HUES6 (cell line): ENCODE measurements around the gene EIF2S3B.

Source experiments
- H3K27ac ChIP-seq: 2 replicates; pipeline ENCODE4 v1.7.0; 2013; ENCODE audit warnings: low read depth, mild to moderate bottlenecking, low read length, inconsistent platforms
- H3K27me3 ChIP-seq: 2 replicates; pipeline ENCODE4 v1.6.1; 2013; ENCODE audit warnings: low read length; ENCODE audit not compliant: control insufficient read depth, insufficient read depth
- H3K36me3 ChIP-seq: 2 replicates; pipeline ENCODE4 v1.6.1; 2013; ENCODE audit warnings: low read length; ENCODE audit not compliant: control insufficient read depth, insufficient read depth
- H3K4me1 ChIP-seq: 2 replicates; pipeline ENCODE4 v1.6.1; 2013; ENCODE audit warnings: low read length; ENCODE audit not compliant: control insufficient read depth, insufficient read depth
- H3K4me3 ChIP-seq: 2 replicates; pipeline ENCODE4 v1.5.1; 2013; ENCODE audit warnings: low read depth, low read length
- H3K9ac ChIP-seq: one replicate; pipeline ENCODE4 v1.6.1; 2013; ENCODE audit warnings: mild to moderate bottlenecking, low read length
- H3K9me3 ChIP-seq: 2 replicates; pipeline ENCODE4 v1.6.1; 2013; ENCODE audit warnings: low read depth, low read length; ENCODE audit not compliant: control insufficient read depth, insufficient read depth

EIF2S3B gene

DNA sequence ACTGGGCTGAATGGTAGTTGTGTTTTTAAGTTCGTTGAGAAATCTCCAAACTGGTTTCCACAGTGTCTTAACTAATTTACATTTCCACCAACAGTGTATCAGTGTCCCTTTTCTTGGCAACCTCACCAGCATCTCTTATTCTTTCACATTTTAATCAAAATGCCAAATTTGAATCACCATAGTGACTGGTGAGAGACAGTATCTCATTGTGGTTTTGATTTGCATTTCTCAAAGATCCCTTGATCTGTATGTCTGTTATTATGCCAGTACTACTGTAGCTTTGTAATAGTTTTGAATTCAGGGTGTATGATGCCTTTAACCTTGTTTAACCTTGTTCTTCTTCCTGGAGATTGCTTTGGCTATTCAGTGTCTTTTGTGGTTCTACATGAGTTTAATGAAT, 2.2 kb upstream of the EIF2S3B start:
- H3K36me3 ChIP-seq = no peaks in the 10 kb centered on the region
- H3K9ac ChIP-seq = no peak overlapping the region
- H3K27ac ChIP-seq = no peak overlapping the region
- no peaks in the 10 kb centered on the region for H3K27me3 ChIP-seq
- H3K4me1 ChIP-seq = no peaks in the 10 kb centered on the region
- H3K4me3 ChIP-seq = no peak overlapping the region
- no peaks in the 10 kb centered on the region for H3K9me3 ChIP-seq

DNA sequence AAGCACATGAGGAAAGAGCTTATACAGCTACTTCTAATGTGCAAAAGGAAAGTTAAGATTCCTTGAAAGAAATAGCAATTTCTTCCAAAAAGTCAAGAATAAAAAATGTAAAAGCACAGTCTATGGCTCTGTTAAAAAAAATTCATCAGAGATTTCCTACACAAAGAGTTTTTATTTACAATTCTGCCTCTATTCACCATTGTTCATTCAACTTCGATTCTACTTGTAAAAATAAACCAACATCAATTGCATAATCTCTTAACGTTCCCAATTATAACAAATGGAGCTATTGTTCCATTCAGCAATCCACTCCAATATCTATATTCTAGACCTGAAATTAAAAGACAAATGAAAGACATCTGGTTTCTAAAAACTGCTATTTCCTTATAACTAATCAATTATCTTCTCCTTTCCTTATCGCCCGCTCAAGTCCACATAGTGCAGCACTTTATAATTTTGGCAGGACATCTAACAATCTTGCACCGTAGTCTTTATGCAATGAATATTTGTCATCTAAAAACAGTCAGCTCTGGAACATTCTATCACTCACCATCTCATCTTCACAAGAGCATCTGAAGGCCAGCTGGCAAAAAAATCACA, 6.2 kb downstream of the EIF2S3B start:
- Histone ChIP-seq H3K27ac (no peak overlapping the region), H3K36me3 (no peaks in the 10 kb centered on the region), H3K9me3 (no peaks in the 10 kb centered on the region), H3K27me3 (no peaks in the 10 kb centered on the region), H3K9ac (no peak overlapping the region), H3K4me3 (no peak overlapping the region), H3K4me1 (no peaks in the 10 kb centered on the region)

DNA sequence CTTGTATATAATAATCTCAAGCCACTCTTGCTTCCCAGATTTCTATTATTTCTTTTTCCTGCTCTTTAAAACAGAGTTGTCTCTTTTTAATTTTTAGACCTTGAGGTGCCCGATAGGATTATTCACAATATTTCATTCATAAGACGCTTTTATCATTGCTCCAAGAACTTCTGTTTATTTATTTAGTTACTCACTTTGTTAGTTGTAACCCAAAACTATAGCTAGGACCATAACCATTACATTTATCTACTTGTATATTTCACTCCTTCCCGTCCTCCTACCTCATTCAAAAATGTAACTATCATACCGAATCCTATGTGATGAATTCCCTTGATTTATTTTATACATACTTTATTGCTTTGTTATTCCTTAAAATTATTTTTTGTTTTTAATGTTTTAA, 7.1 kb downstream of the EIF2S3B start:
- H3K27ac ChIP-seq = no peak overlapping the region
- no peak overlapping the region for H3K9ac ChIP-seq
- no peaks in the 10 kb centered on the region for H3K36me3 ChIP-seq
- no peaks in the 10 kb centered on the region for H3K4me1 ChIP-seq
- H3K9me3 ChIP-seq = no peaks in the 10 kb centered on the region
- no peak overlapping the region for H3K4me3 ChIP-seq
- H3K27me3 ChIP-seq = no peaks in the 10 kb centered on the region

DNA sequence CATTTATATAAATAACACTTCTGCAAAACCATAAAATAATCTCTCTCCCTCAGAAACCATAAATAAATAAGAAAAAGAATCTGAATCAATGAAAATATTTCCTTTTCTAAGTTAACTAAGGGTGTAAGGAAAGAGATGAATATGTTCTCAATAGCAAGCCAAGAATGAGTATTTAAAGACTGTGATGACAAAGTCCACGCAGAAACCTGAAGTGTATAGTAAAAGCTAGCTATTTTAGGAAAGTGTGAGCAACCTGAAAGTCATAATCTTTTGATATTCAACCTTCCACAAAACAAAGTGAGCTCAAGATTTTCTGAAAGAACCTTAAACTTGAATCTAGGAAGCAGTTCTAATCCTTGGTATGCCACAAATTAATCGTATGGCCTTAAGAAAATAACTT, 15.9 kb downstream of the EIF2S3B start:
- H3K27me3 ChIP-seq = no peaks in the 10 kb centered on the region
- no peak overlapping the region for H3K27ac ChIP-seq
- H3K4me1 ChIP-seq = no peaks in the 10 kb centered on the region
- no peak overlapping the region for H3K9ac ChIP-seq
- H3K36me3 ChIP-seq = no peaks in the 10 kb centered on the region
- H3K9me3 ChIP-seq = no peaks in the 10 kb centered on the region
- no peak overlapping the region for H3K4me3 ChIP-seq

DNA sequence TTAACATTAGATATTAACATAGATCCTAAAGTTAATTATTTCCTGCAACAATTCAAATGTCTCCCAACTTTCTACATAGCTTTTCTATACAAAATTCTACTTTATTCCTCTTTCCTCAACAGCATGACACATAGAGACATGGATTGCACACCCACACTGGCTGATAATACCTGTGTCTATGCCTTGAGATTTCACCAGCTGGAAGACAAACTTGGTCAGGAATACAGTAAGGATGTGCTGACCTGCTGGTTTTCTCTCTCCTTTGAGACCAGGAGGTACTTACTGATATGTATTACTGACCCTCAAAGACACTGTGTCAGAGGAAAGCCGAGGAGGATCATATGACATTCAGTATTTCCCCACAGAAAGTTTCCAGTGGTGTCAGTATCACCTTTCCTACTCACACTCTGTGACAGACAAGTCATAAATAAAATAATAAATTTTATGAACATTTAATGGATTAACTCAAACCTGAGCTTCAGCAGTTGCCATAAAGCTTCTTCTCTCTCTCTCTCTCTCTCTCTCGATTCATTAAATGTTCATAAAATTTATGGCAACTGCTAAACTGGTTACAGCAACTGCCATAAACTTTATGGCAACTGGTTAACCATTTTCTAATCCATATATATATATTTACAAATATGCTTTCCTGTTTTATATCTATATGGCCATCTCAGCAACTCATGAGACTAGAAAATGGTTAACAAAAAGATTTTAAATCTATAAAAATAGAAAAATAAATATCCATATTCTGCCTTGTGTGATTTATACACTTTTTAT, 22.7 kb downstream of the EIF2S3B start:
- Histone ChIP-seq H3K27ac (no peak overlapping the region), H3K9ac (no peak overlapping the region), H3K4me1 (no peaks in the 10 kb centered on the region), H3K27me3 (no peaks in the 10 kb centered on the region), H3K36me3 (no peaks in the 10 kb centered on the region), H3K4me3 (no peak overlapping the region), H3K9me3 (no peaks in the 10 kb centered on the region)

DNA sequence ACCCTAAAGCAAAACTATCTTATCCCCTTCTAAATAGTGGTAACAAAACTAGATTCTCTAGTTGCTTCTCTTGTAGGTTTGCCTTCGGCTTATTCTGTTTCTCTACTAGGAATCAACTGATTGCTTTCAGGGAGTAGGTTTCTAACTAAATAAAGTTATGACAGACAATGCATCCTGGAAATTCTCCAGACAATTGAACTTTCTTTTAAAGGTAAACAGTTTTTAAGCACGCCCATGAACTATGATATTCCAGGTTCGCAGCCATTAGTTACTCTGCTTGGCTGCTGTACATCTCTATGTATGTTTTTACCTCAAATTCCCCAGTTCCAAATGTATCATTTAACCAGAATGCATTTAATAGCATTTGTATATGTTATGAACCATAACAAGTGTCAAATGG, 23.9 kb downstream of the EIF2S3B start:
- no peaks in the 10 kb centered on the region for H3K4me1 ChIP-seq
- no peaks in the 10 kb centered on the region for H3K9me3 ChIP-seq
- no peak overlapping the region for H3K9ac ChIP-seq
- H3K27ac ChIP-seq = no peak overlapping the region
- no peaks in the 10 kb centered on the region for H3K36me3 ChIP-seq
- no peaks in the 10 kb centered on the region for H3K27me3 ChIP-seq
- H3K4me3 ChIP-seq = no peak overlapping the region

DNA sequence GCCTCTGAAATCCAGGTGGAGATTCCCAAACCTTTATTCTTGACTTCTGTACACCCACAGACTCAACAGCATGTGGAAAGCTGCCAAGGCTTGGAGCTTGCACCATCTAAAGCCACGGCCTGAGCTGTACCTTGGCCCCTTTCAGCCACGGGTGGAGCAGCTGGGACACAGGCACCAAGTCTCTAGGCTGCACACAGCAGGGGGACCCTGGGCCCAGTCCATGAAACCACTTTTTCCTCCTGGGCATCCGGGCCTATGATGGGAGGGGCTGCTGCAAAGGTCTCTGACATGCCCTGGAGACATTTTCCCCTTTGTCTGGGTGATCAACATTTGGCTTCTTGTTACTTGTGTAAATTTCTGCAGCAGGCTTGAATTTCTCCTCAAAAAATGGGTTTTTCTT, 32.0 kb downstream of the EIF2S3B start:
- Histone ChIP-seq H3K27me3 (no peaks in the 10 kb centered on the region), H3K9me3 (peaks cover 6% of the 10 kb centered on the region), H3K4me3 (no peak overlapping the region), H3K9ac (no peak overlapping the region), H3K4me1 (no peaks in the 10 kb centered on the region), H3K27ac (no peak overlapping the region), H3K36me3 (no peaks in the 10 kb centered on the region)

DNA sequence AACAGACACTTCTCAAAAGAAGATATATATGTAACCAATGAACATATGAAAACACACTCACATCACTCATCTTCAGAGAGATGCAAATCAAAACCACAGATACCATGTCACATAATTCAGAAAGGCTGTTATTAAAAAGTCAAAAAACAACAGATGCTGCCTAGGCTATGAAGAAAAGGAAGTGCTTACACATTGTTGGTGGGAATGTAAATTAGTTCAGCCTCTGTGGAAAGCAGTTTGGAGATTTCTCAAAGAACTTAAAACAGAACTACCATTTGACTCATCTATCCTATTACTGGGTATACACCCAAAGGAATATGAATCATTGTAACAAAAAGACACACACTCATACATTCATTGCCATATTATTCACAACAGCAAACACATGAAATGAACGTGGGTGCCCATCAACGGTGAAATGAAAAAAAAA, 35.1 kb downstream of the EIF2S3B start:
- Histone ChIP-seq H3K27ac (no peak overlapping the region), H3K4me1 (no peaks in the 10 kb centered on the region), H3K9me3 (peaks cover 6% of the 10 kb centered on the region), H3K27me3 (no peaks in the 10 kb centered on the region), H3K36me3 (no peaks in the 10 kb centered on the region), H3K4me3 (no peak overlapping the region), H3K9ac (no peak overlapping the region)

DNA sequence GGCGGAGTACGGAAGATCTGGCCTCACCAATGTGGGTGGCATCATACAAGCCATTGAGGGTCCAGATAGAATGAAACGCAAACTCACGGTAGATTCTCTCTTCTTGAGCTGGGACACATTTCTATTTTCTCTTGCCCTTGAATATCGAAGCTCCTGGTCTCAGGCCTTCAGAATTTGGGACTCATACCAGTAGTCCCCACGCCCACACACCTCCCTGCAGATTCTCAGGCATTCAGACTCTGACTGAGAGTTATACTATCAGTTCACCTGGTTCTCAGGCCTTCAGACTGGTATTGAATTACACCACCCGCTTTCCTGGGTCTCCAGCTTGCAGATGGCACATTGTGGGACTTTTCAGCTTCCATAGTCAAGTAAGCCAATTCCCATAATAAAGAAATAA, 37.8 kb downstream of the EIF2S3B start:
- Histone ChIP-seq H3K27ac (no peak overlapping the region), H3K9me3 (no peaks in the 10 kb centered on the region), H3K36me3 (no peaks in the 10 kb centered on the region), H3K4me3 (no peak overlapping the region), H3K9ac (no peak overlapping the region), H3K27me3 (no peaks in the 10 kb centered on the region), H3K4me1 (no peaks in the 10 kb centered on the region)

DNA sequence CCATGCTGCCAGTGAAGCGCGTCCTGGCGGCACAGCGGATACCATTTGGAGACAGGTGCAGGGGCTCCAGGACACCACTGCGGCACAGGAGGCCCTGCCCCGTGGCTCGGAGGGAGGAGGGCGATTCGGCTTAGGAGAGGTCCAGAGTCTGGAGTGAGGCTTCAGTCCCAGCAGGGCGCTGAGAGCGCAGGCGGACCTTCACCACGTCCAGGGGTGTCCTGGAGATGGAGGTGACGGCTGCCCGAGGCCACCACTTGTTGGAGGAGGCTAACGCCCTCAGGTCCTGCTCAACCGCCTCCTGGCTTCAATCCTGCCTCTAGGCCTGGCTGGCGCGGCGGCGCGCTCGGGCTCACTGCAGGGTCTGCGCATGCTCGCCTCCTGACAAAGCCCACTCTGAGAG, 45.7 kb downstream of the EIF2S3B start:
- Histone ChIP-seq H3K4me1 (no peaks in the 10 kb centered on the region), H3K27ac (no peak overlapping the region), H3K9ac (no peak overlapping the region), H3K4me3 (no peak overlapping the region), H3K27me3 (no peaks in the 10 kb centered on the region), H3K36me3 (no peaks in the 10 kb centered on the region), H3K9me3 (peaks cover 6% of the 10 kb centered on the region)

DNA sequence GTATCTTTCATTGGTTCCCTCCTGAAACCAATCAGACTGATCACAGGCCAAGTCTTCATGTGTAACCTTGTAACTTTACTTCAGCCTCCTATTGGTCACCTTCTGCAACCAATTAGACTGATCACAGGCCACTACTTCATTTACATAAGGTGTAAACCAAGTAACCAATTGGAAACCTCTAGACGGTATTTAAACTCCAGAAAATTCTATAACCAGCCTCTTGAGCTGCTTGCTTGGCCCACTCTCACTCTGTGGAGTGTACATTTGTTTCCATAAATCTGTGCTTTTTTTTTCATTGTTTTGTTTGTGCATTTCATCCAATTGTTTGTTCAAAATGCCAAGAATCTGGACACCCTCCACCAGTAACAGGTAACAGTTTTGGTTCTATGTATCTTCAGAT, 47.5 kb downstream of the EIF2S3B start:
- no peak overlapping the region for H3K4me3 ChIP-seq
- no peaks in the 10 kb centered on the region for H3K36me3 ChIP-seq
- H3K9ac ChIP-seq = no peak overlapping the region
- peaks cover 6% of the 10 kb centered on the region for H3K9me3 ChIP-seq
- H3K27ac ChIP-seq = no peak overlapping the region
- H3K4me1 ChIP-seq = peaks cover 8% of the 10 kb centered on the region; the same call in 1 of the 2 replicates
- H3K27me3 ChIP-seq = no peaks in the 10 kb centered on the region
